ENCODE results near the gene C5AR1.

GRCh38 chr19:47272448-47273312, 37.0 kb upstream of the C5AR1 start:
- TF ChIP-seq, protein P1, sequence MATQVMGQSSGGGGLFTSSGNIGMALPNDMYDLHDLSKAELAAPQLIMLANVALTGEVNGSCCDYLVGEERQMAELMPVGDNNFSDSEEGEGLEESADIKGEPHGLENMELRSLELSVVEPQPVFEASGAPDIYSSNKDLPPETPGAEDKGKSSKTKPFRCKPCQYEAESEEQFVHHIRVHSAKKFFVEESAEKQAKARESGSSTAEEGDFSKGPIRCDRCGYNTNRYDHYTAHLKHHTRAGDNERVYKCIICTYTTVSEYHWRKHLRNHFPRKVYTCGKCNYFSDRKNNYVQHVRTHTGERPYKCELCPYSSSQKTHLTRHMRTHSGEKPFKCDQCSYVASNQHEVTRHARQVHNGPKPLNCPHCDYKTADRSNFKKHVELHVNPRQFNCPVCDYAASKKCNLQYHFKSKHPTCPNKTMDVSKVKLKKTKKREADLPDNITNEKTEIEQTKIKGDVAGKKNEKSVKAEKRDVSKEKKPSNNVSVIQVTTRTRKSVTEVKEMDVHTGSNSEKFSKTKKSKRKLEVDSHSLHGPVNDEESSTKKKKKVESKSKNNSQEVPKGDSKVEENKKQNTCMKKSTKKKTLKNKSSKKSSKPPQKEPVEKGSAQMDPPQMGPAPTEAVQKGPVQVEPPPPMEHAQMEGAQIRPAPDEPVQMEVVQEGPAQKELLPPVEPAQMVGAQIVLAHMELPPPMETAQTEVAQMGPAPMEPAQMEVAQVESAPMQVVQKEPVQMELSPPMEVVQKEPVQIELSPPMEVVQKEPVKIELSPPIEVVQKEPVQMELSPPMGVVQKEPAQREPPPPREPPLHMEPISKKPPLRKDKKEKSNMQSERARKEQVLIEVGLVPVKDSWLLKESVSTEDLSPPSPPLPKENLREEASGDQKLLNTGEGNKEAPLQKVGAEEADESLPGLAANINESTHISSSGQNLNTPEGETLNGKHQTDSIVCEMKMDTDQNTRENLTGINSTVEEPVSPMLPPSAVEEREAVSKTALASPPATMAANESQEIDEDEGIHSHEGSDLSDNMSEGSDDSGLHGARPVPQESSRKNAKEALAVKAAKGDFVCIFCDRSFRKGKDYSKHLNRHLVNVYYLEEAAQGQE (IDR thresholded peaks at IDR 0.05; ENCODE audit: borderline replicate concordance) = no peak
- TF ChIP-seq, protein P1 (CRISPR knock-in tag; IDR thresholded peaks at IDR 0.05; ENCODE audit: low read depth) = no peak
- TF ChIP-seq SAFB2 (IDR thresholded peaks at IDR 0.05; ENCODE audit: borderline replicate concordance, low read depth, low read length, severe bottlenecking) = no peak
- no peak for TF ChIP-seq TRIM24 (IDR thresholded peaks at IDR 0.05)
- TF ChIP-seq, protein P2, sequence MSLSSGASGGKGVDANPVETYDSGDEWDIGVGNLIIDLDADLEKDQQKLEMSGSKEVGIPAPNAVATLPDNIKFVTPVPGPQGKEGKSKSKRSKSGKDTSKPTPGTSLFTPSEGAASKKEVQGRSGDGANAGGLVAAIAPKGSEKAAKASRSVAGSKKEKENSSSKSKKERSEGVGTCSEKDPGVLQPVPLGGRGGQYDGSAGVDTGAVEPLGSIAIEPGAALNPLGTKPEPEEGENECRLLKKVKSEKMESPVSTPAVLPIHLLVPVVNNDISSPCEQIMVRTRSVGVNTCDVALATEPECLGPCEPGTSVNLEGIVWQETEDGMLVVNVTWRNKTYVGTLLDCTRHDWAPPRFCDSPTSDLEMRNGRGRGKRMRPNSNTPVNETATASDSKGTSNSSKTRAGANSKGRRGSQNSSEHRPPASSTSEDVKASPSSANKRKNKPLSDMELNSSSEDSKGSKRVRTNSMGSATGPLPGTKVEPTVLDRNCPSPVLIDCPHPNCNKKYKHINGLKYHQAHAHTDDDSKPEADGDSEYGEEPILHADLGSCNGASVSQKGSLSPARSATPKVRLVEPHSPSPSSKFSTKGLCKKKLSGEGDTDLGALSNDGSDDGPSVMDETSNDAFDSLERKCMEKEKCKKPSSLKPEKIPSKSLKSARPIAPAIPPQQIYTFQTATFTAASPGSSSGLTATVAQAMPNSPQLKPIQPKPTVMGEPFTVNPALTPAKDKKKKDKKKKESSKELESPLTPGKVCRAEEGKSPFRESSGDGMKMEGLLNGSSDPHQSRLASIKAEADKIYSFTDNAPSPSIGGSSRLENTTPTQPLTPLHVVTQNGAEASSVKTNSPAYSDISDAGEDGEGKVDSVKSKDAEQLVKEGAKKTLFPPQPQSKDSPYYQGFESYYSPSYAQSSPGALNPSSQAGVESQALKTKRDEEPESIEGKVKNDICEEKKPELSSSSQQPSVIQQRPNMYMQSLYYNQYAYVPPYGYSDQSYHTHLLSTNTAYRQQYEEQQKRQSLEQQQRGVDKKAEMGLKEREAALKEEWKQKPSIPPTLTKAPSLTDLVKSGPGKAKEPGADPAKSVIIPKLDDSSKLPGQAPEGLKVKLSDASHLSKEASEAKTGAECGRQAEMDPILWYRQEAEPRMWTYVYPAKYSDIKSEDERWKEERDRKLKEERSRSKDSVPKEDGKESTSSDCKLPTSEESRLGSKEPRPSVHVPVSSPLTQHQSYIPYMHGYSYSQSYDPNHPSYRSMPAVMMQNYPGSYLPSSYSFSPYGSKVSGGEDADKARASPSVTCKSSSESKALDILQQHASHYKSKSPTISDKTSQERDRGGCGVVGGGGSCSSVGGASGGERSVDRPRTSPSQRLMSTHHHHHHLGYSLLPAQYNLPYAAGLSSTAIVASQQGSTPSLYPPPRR (CRISPR knock-in tag; IDR thresholded peaks at IDR 0.05; ENCODE audit: borderline replicate concordance) = peak; percentile 27; the same call in 1 of the 2 replicates
- TF ChIP-seq DDX20 (tag; IDR thresholded peaks at IDR 0.05; ENCODE audit: low read depth) = no peak
- TF ChIP-seq, protein P3, sequence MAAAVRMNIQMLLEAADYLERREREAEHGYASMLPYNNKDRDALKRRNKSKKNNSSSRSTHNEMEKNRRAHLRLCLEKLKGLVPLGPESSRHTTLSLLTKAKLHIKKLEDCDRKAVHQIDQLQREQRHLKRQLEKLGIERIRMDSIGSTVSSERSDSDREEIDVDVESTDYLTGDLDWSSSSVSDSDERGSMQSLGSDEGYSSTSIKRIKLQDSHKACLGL (CRISPR knock-in tag; IDR thresholded peaks at IDR 0.05; ENCODE audit: borderline replicate concordance, poor library complexity, severe bottlenecking) = no peak
- no peak for TF ChIP-seq BHLHE40 (IDR thresholded peaks at IDR 0.05; ENCODE audit: low read length)
- no peak for TF ChIP-seq ZNF143 (CRISPR knock-in tag; IDR thresholded peaks at IDR 0.05)
- TF ChIP-seq ZBTB49 (CRISPR knock-in tag; IDR thresholded peaks at IDR 0.05; ENCODE audit: borderline replicate concordance) = no peak
- TF ChIP-seq CTCF (IDR thresholded peaks at IDR 0.05 in 2 of 3, conservative IDR thresholded peaks at IDR 0.05 in 1 of 3; ENCODE audit: insufficient read depth in 2 of 3, low read depth in 1 of 3, low read length in 3 of 3) = 0 out of 6 replicates have a peak, but pooled peaks of 1 of the 3 experiments have one; percentile 21
- no peak for TF ChIP-seq ESRRA (IDR thresholded peaks at IDR 0.05; ENCODE audit: borderline replicate concordance, low read depth)
- no peak for TF ChIP-seq YBX1 (IDR thresholded peaks at IDR 0.05)
- no peak for TF ChIP-seq ETV5 (CRISPR knock-in tag; IDR thresholded peaks at IDR 0.05; ENCODE audit: low read depth)

Measured in K562 (cell line).